Esophagus squamous epithelium (tissue), 4 donors: ENCODE results near the gene CSPG4.

Source experiments
- POLR2A ChIP-seq, 4 donors: fragments of 450-650 bp; IDR thresholded peaks; one replicate each; pipeline ENCODE4 v1.6.1; 2017; ENCODE audit warnings: antibody characterized with exemption in 4 of 4, mild to moderate bottlenecking in 4 of 4, moderate library complexity in 3 of 4
- TF ChIP-seq, protein P1 (sequence below), 6 experiments: fragments of 450-650 bp in 4 of 6; fragments of 200-600 bp in 2 of 6; sonication (generic) in 2 of 6; IDR thresholded peaks; one replicate each; pipeline ENCODE4 v1.5.1; 2016 to 2019; ENCODE audit warnings: antibody characterized with exemption in 6 of 6, mild to moderate bottlenecking in 4 of 6, moderate library complexity in 4 of 6

DNA sequence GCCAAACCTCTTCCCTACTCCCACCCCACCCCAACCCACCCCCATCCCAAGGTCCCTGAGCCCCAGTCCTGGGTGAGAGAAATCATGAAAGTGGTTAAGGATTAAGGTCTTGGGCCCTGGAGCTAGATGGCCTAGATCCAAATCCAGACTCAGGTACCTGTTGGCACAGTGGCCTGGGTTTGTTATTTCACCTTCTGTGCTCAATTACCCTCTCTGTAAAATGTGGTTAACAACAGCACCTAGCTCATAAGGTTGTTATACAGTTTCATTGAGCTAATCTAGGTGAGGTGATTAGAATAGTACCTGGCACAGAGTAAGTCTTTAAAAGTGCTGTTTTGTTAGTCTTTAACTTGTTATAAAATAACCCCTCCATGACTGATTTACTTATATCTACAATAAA, 80.7 kb downstream of the CSPG4 start:
- no peak for TF ChIP-seq POLR2A (IDR thresholded peaks at IDR 0.05)
- TF ChIP-seq, protein P1, sequence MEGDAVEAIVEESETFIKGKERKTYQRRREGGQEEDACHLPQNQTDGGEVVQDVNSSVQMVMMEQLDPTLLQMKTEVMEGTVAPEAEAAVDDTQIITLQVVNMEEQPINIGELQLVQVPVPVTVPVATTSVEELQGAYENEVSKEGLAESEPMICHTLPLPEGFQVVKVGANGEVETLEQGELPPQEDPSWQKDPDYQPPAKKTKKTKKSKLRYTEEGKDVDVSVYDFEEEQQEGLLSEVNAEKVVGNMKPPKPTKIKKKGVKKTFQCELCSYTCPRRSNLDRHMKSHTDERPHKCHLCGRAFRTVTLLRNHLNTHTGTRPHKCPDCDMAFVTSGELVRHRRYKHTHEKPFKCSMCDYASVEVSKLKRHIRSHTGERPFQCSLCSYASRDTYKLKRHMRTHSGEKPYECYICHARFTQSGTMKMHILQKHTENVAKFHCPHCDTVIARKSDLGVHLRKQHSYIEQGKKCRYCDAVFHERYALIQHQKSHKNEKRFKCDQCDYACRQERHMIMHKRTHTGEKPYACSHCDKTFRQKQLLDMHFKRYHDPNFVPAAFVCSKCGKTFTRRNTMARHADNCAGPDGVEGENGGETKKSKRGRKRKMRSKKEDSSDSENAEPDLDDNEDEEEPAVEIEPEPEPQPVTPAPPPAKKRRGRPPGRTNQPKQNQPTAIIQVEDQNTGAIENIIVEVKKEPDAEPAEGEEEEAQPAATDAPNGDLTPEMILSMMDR (IDR thresholded peaks at IDR 0.05), result no peak
